Fibroblast of lung (primary cell): ENCODE data around the gene ARID2. TPM values are rescaled to one million over a fixed set of nuclear protein-coding genes. Genes with fewer than 3 reads are reported as not detected.
A peak's percentile ranks its signal among the peaks of the same experiment; 100 is the strongest.

Source experiments
- DNase-seq, 2 donors: peaks; one replicate each; pipeline versions ENCODE4 v3.0.0 to v3.0.0-alpha.2; 2010; ENCODE audit warnings: low read depth in 2 of 2
- H2AFZ ChIP-seq: 2 replicates; pipeline ENCODE4 v1.5.1; 2012; ENCODE audit warnings: low read length, control low read depth, inconsistent platforms
- H3K27ac ChIP-seq: 2 replicates; pipeline ENCODE4 v1.5.1; 2011; ENCODE audit warnings: low read length, control low read depth; ENCODE audit not compliant: insufficient read depth
- H3K27me3 ChIP-seq: 2 replicates; pipeline ENCODE4 v1.5.1; 2011; ENCODE audit warnings: mild to moderate bottlenecking, low read length; ENCODE audit not compliant: control insufficient read depth, insufficient read depth
- H3K36me3 ChIP-seq: 2 replicates; pipeline ENCODE4 v1.5.1; 2011; ENCODE audit warnings: low read length; ENCODE audit not compliant: control insufficient read depth, insufficient read depth
- H3K4me1 ChIP-seq: 2 replicates; pipeline ENCODE4 v1.5.1; 2011; ENCODE audit warnings: low read length; ENCODE audit not compliant: control insufficient read depth, insufficient read depth; ENCODE audit errors: extremely low read depth
- H3K4me2 ChIP-seq: 2 replicates; pipeline ENCODE4 v1.5.1; 2011; ENCODE audit warnings: low read length, control low read depth; ENCODE audit not compliant: insufficient read depth; ENCODE audit errors: extremely low read depth
- H3K4me3 ChIP-seq, 4 experiments: fragments of 200-600 bp in 1 of 4; sonication (generic) in 1 of 4; replicated peaks in 1 of 4; 2 replicates each; pipeline ENCODE4 v1.5.1; 2011 to 2016; ENCODE audit warnings: low read length in 4 of 4, low read depth in 3 of 4, mild to moderate bottlenecking in 3 of 4, control low read depth in 2 of 4, inconsistent platforms in 1 of 4, mixed read lengths in 1 of 4; ENCODE audit not compliant: insufficient read depth in 1 of 4; ENCODE audit errors: control extremely low read depth in 1 of 4
- H3K79me2 ChIP-seq: 2 replicates; pipeline ENCODE4 v1.5.1; 2012; ENCODE audit warnings: mild to moderate bottlenecking, low read length, inconsistent platforms; ENCODE audit not compliant: control insufficient read depth, insufficient read depth
- H3K9ac ChIP-seq: 2 replicates; pipeline ENCODE4 v1.5.1; 2011; ENCODE audit warnings: mild to moderate bottlenecking, low read length, control low read depth; ENCODE audit not compliant: insufficient read depth
- H3K9me3 ChIP-seq: 2 replicates; pipeline ENCODE4 v1.5.1; 2012; ENCODE audit warnings: low read depth, low read length; ENCODE audit not compliant: control insufficient read depth, insufficient read depth
- H4K20me1 ChIP-seq: 2 replicates; pipeline ENCODE4 v1.5.1; 2011; ENCODE audit warnings: low read length; ENCODE audit not compliant: control insufficient read depth, insufficient read depth; ENCODE audit errors: extremely low read depth
- CTCF ChIP-seq, 2 donors: IDR thresholded peaks in 1 of 2; conservative IDR thresholded peaks in 1 of 2; 1 replicate in 1 of 2; 2 replicates in 1 of 2; pipeline ENCODE4 v1.5.1; 2011 to 2012; ENCODE audit warnings: low read length in 2 of 2, control low read depth in 1 of 2, inconsistent platforms in 1 of 2, low read depth in 1 of 2, mild to moderate bottlenecking in 1 of 2
- EZH2 ChIP-seq: IDR thresholded peaks from 2 replicates; pipeline ENCODE4 v1.5.1; 2012; ENCODE audit warnings: low read length, control low read depth, mild to moderate bottlenecking; ENCODE audit errors: missing control alignments
- polyA plus RNA-seq, 2 donors: library from polyadenylated mRNA; depleted of rRNA in 1 of 2; stranded (reverse) in 1 of 2; unstranded in 1 of 2; fragments of >200 nt; gene quantifications; 2 replicates each; pipeline ENCODE4 v1.2.1, GENCODE V29; 2011 to 2012; ENCODE audit warnings: missing spikeins in 1 of 2
- total RNA-seq: library from RNA; depleted of rRNA; stranded (reverse); fragments of >200 nt; gene quantifications from 2 replicates; pipeline ENCODE4 v1.2.1, GENCODE V29; 2014

Gene ARID2
- total and polyA plus RNA-seq, 2 donors (not counting 1 experiment from before 2014, with no cell fraction given): 14.5 to 15.7 TPM

DNA sequence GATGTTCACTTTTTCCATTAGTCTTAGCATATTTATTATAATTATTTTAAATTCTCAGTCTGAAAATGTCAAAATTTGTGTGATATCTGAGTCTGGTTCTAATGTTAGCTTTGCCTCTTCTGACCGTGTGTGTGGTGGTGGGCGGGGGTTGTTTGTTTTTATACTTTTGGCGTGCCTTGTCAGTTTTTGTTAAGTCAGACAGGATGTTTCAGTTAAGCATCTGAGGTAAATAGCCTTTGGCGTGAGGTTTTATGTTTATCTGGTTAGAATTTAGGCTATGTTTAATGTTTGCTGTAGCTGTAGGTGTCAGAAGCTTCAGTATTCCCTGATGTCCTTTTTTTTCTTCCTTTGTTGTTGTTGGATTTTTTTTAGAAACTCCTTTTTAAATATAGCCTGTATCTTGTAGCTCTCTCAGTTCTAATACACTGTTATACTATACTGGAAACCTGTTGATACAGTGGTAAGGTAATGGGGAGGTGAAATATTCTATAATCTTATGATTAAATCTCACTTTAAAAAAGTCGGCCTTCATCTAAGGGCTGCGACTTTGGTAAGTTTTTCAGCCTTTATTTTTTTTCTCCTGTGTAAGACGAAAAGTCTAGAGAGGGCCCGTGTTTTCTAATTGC lies 149.2 kb downstream of the ARID2 start:
- Histone ChIP-seq H3K4me1 (no peaks in the 10 kb centered on the region), H3K4me3 (no peak overlapping the region), H3K27ac (no peak overlapping the region), H3K27me3 (no peaks in the 10 kb centered on the region), H3K9ac (no peak overlapping the region), H3K9me3 (no peaks in the 10 kb centered on the region), H3K36me3 (no peaks in the 10 kb centered on the region), H4K20me1 (no peaks in the 10 kb centered on the region), H2AFZ (no peak overlapping the region), H3K4me2 (no peak overlapping the region), H3K79me2 (no peaks in the 10 kb centered on the region)
- no peak for TF ChIP-seq CTCF (conservative IDR thresholded peaks at IDR 0.05 in 1 of 2, IDR thresholded peaks at IDR 0.05 in 1 of 2; ENCODE audit: low read depth in 1 of 2, low read length in 2 of 2)
- no peak for TF ChIP-seq EZH2
- peak in 1 of 2 donors; percentile 8 for DNase-seq

- H3K4me2 ChIP-seq: no peak overlapping the region
- no peak overlapping the region for H3K4me3 ChIP-seq
- no peaks in the 10 kb centered on the region for H3K27me3 ChIP-seq
- no peak for TF ChIP-seq CTCF (conservative IDR thresholded peaks at IDR 0.05 in 1 of 2, IDR thresholded peaks at IDR 0.05 in 1 of 2; ENCODE audit: low read depth in 1 of 2, low read length in 2 of 2)
- no peak for TF ChIP-seq EZH2
- H3K9ac ChIP-seq: no peak overlapping the region
- no peaks in the 10 kb centered on the region for H3K36me3 ChIP-seq
- H3K9me3 ChIP-seq: no peaks in the 10 kb centered on the region
- H3K4me1 ChIP-seq: no peaks in the 10 kb centered on the region
- no peak overlapping the region for H2AFZ ChIP-seq
- H4K20me1 ChIP-seq: no peaks in the 10 kb centered on the region
- H3K27ac ChIP-seq: no peak overlapping the region
- no peak for DNase-seq
- no peaks in the 10 kb centered on the region for H3K79me2 ChIP-seq
These were observed 149.9 kb downstream of the ARID2 start for GRCh38 chr12:45879363-45879895.

GRCh38 chr12:45880533-45880932 lies 151.0 kb downstream of the ARID2 start:
- Histone ChIP-seq H3K9ac (no peak overlapping the region), H3K9me3 (no peaks in the 10 kb centered on the region), H3K27me3 (no peaks in the 10 kb centered on the region), H3K4me2 (no peak overlapping the region), H2AFZ (no peak overlapping the region), H3K4me3 (no peak overlapping the region), H3K27ac (no peak overlapping the region), H3K79me2 (no peaks in the 10 kb centered on the region), H4K20me1 (no peaks in the 10 kb centered on the region), H3K36me3 (no peaks in the 10 kb centered on the region), H3K4me1 (no peaks in the 10 kb centered on the region)
- no peak for DNase-seq
- TF ChIP-seq EZH2 (no peak), CTCF (conservative IDR thresholded peaks at IDR 0.05 in 1 of 2, IDR thresholded peaks at IDR 0.05 in 1 of 2; ENCODE audit: low read depth in 1 of 2, low read length in 2 of 2) (no peak)
